MV-4-11 (cell line): ENCODE measurements around the gene PLA2G4F.

Experiments
- DNase-seq: peaks from one replicate; lab custom pipeline; 2025; lab: John Stamatoyannopoulos, UW

Gene PLA2G4F

DNA sequence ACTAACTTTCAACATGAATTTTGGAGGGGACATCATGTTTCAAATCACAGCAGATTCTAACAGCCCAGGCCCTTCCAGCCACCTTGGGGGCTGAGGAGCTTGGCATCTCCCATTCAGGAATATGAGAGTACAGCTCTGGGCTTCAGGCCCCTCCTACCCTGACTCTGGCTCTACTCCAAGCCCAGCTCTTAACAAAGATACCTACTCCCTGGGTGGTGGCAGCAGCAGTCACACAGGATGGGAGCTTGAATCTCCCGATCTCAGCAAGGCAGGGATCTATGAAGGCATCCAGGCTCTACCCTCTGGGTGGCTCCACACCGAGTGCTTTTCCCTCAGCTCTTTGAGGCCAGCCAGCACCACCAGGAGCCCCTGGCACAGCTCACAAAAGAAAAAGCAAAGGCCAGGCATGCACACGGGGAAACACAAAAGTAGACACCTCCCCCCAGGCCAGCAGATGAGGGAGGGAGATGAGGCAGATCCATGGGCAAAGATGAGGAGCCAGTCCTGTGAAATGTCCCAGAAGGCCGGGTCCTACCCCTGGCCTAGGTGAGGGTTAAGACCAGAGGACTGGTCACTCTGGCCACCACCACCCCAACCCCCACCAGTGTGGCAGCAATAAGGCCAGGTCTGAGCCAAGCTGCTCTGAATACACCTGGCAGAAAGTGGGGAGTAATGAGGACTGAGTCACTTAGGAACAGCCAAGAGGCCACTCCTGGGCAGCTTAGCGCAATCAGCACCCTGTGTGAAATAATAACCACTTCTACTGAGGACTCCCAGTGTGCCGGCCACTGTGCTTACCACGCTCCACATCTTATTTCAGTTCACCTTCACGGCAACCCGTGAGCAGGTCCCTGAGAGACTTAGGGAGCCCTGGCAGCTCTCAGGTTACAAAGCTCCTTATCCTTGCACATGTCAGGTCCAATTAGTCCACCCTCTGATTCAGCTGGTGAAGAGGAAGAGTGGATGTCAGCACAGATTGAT is 24.3 kb downstream of the PLA2G4F start:
- DNase-seq = no peak

DNA sequence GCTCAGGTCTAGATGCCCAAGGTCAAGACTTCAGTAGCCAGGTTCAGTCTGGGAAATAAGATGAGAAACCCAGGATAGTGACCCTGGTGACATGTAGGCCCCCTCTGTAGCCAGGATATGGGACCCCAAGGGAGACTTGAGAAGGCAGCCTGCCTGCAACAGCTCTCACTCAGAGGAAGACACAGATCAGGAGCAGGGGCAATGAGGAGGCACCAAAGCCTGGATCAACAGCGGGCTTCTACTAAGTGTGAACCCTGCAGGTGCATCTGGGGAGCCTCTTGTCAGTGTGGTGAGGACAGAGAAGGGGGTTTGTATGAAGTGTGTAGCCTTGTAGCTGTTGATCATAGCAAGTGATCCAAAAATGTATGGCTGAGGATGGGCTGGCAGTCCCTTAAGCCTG is 25.4 kb downstream of the PLA2G4F start:
- DNase-seq = no peak

DNA sequence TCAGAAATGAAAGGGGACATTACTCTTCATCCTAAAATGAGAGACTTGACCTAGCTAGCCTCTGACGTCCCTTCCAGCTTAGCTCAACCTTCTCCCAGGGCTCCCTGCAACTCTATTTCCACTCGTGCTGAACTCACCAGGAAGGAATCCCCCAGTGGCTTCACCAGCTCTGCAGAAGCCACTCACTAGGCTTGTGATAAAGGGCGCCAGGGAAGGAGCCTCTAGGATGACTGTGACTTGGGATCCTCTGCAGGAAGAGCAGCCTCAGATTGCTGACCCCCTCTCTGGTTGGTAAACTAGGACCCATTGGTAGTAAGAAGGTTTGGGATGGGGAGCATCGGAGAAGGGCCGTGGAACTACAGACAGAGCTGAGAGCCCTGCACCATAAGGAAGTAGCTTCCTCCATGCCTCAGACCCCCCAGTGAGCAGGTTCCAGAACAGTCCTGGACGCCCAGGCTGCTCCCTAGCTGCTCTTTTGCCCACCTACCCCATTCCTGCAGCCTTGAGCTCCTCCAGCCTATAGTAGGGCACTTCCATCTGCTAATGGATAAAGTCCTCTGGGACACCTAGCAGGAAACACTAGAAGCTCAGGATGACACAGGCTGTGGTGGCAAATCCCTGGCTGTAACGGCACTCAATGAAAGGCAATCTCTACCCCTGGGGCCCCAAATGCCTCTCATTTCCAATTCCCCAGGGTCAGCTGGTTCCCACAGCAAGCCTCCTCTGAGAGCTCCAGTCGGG is 26.0 kb downstream of the PLA2G4F start:
- DNase-seq = no peak

DNA sequence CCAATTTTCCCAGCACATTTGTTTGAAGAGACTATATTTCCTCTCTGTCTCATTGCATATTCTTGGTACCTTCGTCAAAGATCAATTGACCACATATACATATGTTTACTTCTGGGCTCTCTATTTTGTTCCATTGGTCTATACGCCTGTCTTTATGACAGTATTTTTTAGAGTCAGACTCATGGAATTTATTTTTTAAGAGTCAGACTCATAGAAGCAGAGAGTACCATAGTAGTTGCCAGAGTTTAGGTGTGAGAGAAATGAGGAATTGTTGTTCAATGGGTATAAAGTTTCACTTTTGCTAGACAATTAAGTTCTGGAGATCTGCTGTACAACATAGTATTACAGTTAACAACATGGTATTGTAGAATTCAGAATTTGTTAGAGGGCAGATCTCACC is 27.1 kb downstream of the PLA2G4F start:
- DNase-seq = no peak

DNA sequence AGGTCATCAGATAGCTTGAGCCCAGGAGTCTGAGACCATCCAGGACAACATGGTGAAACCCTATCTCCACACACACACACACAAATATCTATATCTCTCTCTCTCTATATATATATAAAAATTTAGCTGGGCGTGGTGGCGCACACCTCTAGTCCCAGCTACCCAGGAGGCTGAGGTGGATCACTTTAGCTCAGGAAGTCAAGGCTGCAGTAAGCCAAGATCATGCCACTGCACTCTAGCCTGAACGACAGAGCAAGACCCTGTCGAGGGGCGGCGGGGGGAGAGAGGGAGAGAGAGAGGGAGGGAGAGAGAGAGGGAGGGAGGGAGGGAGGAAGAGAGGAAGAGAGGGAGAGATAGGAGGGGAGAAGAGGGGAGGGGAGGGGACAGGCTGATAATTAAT is 28.0 kb downstream of the PLA2G4F start:
- no peak for DNase-seq

DNA sequence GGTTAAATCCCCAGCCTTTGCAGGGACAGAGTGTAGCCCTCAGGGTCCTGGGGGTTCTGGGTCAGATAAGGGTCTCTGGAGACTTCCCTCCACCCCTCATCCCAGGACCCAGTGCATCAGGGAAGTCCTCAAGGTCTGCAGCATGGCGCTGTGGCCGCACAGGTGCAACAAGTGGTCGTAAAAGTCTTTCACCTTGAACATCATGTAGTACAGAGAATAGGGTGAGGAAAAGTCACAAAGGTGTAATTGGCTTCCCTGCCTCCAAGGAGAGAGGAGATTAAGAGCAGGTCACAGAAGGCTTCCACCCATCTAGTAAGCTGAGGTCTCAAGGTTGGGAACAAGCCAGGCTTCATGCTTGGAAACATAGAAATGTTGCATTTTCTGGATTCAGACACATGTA is 32.9 kb downstream of the PLA2G4F start:
- DNase-seq = no peak

DNA sequence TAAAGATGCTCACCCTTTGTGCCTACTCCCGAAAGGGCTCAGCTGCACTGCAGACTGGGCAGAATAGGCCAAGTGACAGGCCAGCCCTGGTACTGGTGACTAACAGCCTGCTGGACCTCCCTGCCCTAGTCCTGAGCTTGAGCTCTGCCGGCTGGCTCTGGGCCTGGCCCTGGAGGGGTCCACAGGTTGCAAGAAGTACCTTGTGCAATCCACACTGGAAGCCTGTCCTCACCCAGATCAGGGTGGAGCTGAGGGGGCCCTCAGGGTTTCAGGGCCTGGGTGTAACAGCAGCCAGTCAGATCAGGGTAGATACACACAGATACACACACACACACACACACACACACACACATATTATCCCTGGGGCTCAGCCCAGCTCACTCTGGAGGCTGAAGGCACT is 34.8 kb downstream of the PLA2G4F start:
- DNase-seq = peak; percentile 36

DNA sequence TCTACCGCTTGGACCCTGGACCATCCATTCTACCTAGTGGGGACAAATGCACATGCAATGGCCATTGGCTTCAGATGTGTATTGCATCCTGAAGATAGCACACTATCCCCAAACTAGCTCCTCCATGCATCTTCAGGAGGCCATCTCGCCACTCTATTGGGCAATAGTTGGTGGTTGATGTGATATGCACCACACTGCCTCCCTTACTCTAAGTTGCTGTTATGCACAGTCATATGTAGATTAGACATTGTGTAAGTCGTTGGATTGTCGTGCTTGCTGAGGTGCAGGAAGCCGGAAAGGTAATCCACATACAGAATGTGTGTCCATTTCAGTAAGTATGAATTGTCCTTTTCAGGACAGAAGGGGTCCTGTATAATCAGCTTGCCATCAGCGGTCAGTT is 35.4 kb downstream of the PLA2G4F start:
- peak; percentile 91 for DNase-seq

DNA sequence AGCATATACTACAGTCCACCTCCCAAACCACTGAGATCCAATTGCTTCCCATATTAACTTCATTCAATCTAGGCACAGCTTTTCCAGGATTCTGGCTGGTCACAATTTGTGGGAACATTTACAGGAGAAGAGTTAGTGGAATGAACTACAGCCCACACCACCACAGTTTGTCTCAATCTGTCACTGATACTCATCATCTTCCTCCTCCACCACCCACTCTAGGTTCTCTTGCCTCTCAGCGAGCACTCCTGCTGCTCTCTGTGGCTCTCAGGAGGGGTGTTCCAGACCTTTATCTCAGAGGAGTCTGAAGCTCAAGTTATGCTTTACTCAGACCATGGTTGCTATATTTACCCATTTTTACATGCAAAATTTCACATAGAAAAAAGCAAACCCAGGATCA is 36.2 kb downstream of the PLA2G4F start:
- no peak for DNase-seq

DNA sequence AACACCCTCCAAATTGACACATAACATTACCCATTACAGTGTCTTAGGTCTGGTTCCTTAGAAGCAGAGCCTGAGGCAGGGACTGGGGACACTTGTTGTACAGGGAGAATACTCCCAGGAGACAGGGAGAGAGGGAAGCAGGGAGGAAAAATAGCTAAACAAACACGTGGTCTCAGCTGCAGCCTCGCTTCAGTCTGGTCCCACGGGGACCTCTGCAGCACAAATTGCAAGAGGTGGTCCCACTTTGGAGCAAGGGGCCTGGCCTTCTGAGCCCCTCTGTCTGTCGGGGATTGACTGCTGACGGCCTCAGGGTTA is 37.0 kb downstream of the PLA2G4F start:
- no peak for DNase-seq

DNA sequence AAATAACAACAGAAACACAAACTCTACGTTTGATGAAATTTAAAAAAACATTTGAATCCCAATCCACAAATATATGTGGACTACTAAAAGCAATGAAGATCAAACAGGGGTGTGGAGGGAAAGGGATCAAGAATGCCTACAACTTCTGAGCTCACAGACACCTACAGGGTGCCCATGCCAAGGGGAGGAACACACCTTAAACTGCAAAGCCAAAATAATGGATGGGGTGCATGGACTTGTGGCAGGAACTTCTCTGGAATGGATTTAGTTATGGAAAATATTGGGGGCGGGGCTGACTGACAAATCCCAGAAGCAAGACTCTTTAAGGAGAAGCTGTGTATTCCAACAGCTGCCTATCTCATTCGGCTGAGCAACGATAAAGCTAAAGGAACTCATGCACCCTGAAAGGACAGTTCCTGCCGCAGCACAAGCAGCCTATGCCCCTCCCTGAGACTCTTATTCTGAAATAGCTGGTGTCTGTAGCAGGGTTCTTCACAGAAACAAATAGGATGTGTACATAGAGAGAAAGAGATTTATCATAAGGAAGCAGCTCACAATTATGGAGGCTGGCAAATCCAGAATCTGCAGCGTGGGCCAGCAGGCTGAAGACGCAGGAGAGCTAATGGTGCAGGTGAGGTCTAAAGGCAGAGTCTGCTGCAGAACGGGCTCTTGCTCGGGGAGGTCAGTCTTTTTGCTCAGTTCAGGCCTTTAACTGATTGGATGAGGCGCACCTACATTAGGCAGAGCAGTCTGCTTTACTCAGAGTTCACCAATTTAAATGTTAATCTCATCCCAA is 37.6 kb downstream of the PLA2G4F start:
- DNase-seq = no peak

DNA sequence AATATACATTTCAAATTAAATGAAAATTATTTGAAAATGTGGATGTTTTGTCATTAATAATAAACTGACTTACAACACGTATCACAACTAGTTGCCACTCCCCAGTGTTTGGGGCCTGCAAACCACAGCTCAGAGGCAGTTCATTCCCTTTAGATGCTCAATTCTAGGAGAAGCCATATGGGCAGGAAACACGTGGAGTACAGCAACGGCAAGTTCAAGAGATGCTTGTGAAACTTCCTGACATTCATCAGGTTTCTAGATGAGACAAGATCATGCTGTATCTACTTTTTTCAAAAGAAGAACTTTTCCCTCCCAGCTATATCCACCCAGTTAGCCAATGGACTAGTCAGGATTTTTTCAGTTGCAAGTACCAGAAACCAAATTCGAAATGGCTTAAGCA is 44.5 kb downstream of the PLA2G4F start:
- peak; percentile 97 for DNase-seq

DNA sequence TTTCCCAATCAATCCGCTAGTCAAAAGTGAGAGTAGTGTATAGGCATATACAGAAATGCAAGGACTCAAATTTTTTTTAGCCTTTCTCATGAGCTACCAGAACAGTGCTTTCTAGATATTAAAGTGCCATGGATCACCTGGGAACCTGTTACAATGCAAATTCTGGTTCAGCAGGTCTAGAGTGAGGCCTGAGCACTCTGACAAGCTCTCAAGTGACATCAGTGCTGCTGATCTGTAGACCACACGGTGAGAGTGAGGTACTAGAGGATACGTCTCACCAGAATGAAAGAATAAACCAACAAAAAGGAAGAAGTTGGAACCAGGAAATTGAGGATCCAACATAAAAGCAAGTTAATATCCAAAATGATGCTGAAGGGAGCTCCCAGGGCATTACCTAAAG is 46.1 kb downstream of the PLA2G4F start:
- no peak for DNase-seq

DNA sequence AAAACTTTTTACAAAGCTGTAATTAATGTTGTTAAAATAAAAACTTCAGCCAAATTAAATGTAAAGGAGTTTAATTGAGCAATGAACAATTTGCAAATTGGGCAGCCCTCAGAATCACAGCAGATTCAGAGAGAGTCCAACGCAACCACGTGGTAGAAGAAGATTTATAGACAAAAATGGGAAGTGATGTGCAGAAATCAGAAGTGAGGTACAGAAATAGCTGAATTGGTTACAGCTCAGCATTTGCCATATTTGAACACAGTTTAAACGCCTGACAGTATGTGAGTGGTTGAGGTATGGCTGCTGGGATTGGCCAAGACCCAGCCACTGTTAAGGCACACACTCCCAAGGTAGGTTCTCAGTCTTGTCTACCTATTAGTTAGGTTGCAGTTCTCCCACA is 47.6 kb downstream of the PLA2G4F start:
- peak; percentile 81 for DNase-seq

DNA sequence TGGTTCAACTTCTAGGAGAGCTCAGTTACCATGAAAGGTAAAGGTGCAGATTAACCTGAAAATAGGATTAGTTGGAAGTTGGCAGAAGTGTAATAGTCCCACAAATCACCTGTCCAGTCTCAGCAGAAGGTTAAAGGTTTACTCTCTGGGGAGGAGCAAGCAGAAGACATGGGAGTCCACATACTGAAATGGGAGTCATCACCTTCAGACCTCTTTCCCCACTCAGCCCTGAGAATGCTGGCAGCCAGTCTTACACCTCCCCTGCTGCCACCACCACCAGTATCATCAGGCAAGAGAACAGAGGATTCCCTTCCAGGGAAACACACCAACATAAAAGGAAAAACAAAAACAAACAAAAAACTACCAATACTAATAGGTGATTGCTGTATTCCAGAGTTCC is 48.2 kb downstream of the PLA2G4F start:
- no peak for DNase-seq

DNA sequence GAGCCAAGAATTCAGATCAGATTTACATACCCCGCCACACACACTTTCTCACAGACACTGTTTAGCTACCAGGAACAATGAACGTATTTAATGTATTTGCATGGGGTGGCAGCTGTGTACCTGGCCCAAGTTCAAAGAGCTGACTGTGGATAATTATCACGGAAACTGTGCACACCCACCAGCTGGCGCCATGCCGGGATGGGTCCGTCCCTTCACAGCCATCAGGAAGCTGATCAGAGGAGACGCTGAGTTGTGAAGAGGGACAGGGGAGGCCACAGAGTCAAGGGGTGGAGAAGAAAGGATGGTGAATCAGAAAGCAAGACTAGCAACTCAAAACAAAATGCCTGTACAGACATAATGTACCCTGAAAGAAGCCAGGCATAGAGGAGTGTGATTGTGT is 49.0 kb downstream of the PLA2G4F start:
- DNase-seq = no peak

DNA sequence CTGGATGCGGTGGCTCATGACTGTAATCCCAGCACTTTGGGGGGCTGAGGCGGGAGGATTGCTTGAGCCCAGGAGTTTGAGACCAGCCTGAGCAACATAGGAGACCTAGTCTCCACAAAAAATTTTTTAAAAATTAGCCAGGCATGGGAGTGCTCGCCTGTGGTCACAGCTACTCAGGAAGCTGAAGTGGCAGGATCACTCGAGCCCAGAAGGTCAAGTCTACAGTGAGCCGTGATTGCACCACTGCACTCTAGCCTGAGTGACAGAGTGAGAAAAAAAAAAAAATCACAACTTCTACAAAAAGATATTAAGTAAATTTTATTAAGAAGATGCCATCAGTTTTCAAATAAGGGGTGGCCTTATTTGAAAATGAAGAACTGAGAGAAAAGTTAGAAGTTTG is 50.1 kb downstream of the PLA2G4F start:
- peak; percentile 32 for DNase-seq

DNA sequence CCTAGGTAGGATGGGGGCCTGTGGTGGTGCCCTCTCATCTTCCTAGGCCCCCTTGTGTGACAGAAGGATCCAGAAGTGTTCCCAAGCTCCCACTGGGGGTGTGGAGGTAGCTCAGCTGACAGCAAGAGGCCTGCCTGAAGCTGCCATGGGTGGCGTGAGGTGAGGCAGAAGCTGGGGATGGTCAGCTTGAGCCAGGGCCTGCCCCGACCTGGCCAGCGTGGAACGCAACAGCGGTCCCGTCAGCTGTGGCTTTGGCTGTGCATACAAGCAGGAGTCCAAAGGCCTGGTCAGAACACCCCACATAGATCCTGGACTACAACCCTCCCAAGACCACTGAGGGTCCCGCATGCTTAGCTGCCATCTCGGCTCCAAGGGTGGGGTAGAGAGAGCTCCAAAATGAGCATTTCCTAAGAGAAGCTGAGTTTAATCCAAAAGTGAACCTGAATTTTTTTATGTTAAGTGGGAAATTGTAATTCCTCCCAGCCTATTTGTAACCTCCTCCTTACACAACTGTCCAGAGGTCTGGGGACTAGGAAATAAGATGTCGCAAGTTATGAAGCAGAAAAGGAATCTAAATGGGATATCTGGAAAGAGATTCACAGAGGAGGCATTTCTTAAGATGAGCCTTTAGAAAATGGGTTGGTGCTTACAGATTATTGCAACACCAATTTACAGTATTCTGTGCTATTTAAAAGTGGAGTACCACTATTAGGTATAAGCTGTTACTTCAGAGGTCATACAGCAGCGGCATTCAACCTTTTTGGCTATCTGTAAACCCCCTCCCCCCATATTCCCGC is 52.1 kb downstream of the PLA2G4F start:
- no peak for DNase-seq

DNA sequence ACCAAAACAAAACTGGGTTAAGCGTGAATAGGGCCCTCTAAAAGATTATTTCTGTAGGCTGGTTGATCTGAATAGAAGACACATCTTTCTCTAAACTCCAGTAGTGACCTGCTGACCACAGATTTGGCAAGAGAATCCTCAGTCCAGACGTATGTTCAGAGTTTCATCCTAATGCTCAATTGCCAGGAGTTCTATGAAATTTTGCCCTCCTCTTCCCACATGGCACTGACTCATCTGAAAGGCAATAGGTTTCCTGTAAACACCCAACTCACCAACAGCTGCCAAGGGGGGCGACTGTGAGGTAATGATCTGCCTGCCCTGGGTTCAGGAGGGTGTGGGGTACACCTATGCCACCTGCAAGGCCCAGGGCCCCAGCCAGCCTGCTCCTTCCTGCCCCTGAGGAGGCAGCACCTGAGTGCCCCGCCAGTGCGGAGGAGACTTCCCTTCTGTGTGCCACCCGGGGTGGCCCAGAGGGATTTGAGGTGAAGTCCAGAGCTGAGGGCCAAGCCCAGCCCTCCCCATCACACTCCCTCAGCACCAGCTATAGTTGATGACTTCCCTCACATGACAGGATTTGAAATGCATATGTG is 53.7 kb downstream of the PLA2G4F start:
- DNase-seq = no peak

DNA sequence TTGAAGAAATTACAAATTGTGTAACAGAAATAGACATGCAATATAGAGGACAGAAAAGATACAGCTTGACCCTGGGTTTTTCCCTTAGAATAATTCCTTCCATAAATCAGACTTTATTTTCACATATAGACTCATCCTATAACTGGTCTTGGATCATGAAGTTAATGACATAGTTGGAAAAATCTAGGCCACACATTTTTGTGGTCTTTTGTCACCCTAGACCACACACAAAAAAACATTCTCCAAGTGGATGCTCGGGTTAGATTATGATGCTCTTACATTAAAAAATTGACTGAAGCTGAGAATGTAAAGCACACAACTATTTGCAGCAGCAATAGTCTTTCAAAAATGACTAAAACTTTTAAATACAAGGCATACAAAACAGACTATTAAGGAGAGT is 54.6 kb downstream of the PLA2G4F start:
- DNase-seq = no peak

DNA sequence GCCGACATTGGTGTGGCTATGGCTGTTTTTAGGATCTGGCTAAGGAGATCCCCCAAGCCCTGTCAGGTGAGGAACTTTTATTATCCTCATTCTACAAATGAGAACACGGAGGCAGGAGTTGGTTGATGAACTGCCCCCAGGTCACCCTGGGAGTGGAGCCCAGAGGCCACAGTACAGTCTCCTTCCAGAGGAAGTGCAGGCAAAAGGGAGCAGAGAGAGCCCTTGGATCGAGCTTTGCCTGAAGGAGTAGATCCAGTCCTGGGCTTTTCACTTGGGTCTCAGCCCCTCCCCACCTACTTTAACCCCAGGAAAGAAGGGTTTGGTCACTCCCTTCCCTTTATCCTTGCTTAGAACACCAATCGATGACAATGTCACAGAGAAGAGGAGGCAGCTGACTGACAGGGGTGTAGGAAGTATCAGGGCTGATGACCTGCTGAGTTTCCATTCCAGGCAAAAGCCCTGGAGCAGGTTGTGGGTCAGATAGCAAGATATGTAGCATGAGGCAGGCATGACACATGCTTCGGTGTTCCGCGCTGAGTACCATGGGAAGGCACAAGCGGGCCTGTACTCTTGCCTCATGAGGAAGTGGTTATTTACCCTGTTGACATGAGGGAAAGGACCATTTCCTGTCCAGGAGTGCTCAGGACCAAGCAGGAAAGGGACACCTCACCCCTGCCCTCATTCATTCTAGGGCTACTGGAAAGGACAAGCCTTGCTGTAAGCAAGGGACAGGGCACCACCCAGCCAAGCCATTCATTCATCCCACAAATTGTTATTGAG is 56.2 kb downstream of the PLA2G4F start:
- DNase-seq = peak; percentile 15
